Measurements from ENCODE around the gene DBX2. TPM values are rescaled to one million over a fixed set of nuclear protein-coding genes. Genes with fewer than 3 reads are reported as not detected.

Gene DBX2
- total and polyA plus RNA-seq, 2 of the 4 experiments (the other 2 are of a cell fraction), result not detected

GRCh38 chr12:44979918-44980317, 71.0 kb downstream of the DBX2 start:
- no peak overlapping the region for H3K23ac ChIP-seq (ENCODE audit: low read depth, low read length)
- no peak overlapping the region for H4K5ac ChIP-seq (ENCODE audit: low read depth, low read length)
- H3K9me3 ChIP-seq (ENCODE audit: control insufficient read depth, insufficient read depth, low read length), result no peaks in the 10 kb centered on the region
- no peak overlapping the region for H3K4me2 ChIP-seq (ENCODE audit: low read depth, low read length)
- H2AK5ac ChIP-seq (ENCODE audit: low read depth, low read length), result no peak overlapping the region
- H3K4me1 ChIP-seq (ENCODE audit: control insufficient read depth, insufficient read depth, low read length), result no peaks in the 10 kb centered on the region
- intact Hi-C loops (cut with micrococcal nuclease), result no loop called here
- no peak overlapping the region for H3K4ac ChIP-seq (ENCODE audit: low read depth, low read length)
- ATAC-seq (ENCODE audit: low read depth) (no peak), DNase-seq (no peak)
- no peaks in the 10 kb centered on the region for H3K79me1 ChIP-seq (ENCODE audit: low read depth in 1 of 2, low read length in 2 of 2)
- H2BK5ac ChIP-seq (ENCODE audit: low read depth, low read length, poor library complexity, severe bottlenecking), result no peak overlapping the region
- H3K4me3 ChIP-seq (ENCODE audit: insufficient read depth, low read depth, low read length), result no peak overlapping the region
- no peak for TF ChIP-seq NFE2L2 (IDR thresholded peaks at IDR 0.05; ENCODE audit: low read depth, low read length)
- TF ChIP-seq BHLHE40 (IDR thresholded peaks at IDR 0.05; ENCODE audit: low read depth, low read length), result no peak
- TF ChIP-seq SMC3 (IDR thresholded peaks at IDR 0.05; ENCODE audit: low read depth, low read length), result no peak
- no peak for TF ChIP-seq ELK1 (IDR thresholded peaks at IDR 0.05; ENCODE audit: borderline replicate concordance, low read depth, low read length)
- TF ChIP-seq CEBPB (IDR thresholded peaks at IDR 0.05; ENCODE audit: low read depth, low read length), result no peak
- no peak for TF ChIP-seq CHD1 (IDR thresholded peaks at IDR 0.05; ENCODE audit: low read depth, low read length)
- H2BK120ac ChIP-seq (ENCODE audit: low read depth, low read length), result no peak overlapping the region
- H3K18ac ChIP-seq (ENCODE audit: low read depth, low read length), result no peak overlapping the region
- no peak overlapping the region for H4K8ac ChIP-seq (ENCODE audit: low read depth in 2 of 2, low read length in 2 of 2)
- no peaks in the 10 kb centered on the region for H4K20me1 ChIP-seq (ENCODE audit: insufficient read depth, low read length)
- H3K36me3 ChIP-seq (ENCODE audit: control insufficient read depth, insufficient read depth, low read length), result no peaks in the 10 kb centered on the region
- H3K27ac ChIP-seq (ENCODE audit: insufficient read depth, low read length), result no peak overlapping the region
- H2BK20ac ChIP-seq (ENCODE audit: low read depth, low read length), result no peak overlapping the region
- H2BK15ac ChIP-seq (ENCODE audit: low read depth, low read length), result no peak overlapping the region
- no peak overlapping the region for H3K14ac ChIP-seq (replicated peaks; ENCODE audit: low read depth, low read length)
- no peak overlapping the region for H3K56ac ChIP-seq (ENCODE audit: extremely low read depth, insufficient read depth, low read length)
- dilution Hi-C loops (cut with HindIII; ENCODE audit: low sequenced_read_pairs, unreplicated experiment), result no loop called here
- no peaks in the 10 kb centered on the region for H3K27me3 ChIP-seq (ENCODE audit: control insufficient read depth, insufficient read depth, low read length)
- no CpG with 5 or more reads among the region's 5 CpGs for WGBS, 2 experiments (ENCODE audit: extremely low coverage in 2 of 2, insufficient read length in 1 of 2)
- in situ Hi-C loops (cut with MboI; ENCODE audit: low sequenced_read_pairs), result no loop called here
- POLR2A ChIA-PET (ENCODE audit: unreplicated experiment), result no interaction called here
- no peak overlapping the region for H3K9ac ChIP-seq (ENCODE audit: low read depth, low read length)
- no TSS peak for BruUV-seq (replicated peaks)
- no peak overlapping the region for H4K91ac ChIP-seq (ENCODE audit: insufficient read depth, low read depth, low read length)
- CTCF ChIA-PET, result no interaction called here
- no peak overlapping the region for H2AFZ ChIP-seq (replicated peaks; ENCODE audit: low read length, poor library complexity)
- no peak overlapping the region for H2AK9ac ChIP-seq (replicated peaks; ENCODE audit: low read depth, low read length, poor library complexity)
- H3K9me1 ChIP-seq (ENCODE audit: insufficient read depth, low read length), result no peaks in the 10 kb centered on the region

Measured in IMR-90 (cell line).